Stomach (tissue), 4 donors: Measurements from ENCODE around the gene ZNF575.

Experiments used
- EP300 ChIP-seq: sonication (generic); formaldehyde crosslinking; IDR thresholded peaks from one replicate; pipeline ENCODE4 v1.6.1; 2017; ENCODE audit warnings: antibody characterized with exemption
- POLR2A ChIP-seq, 4 donors: fragments of 450-650 bp; IDR thresholded peaks; one replicate each; pipeline ENCODE4 v1.6.1; 2016; ENCODE audit warnings: antibody characterized with exemption in 4 of 4, control low read depth in 2 of 4, mild to moderate bottlenecking in 1 of 4, moderate library complexity in 1 of 4
- POLR2AphosphoS5 ChIP-seq, 3 donors: sonication (generic); formaldehyde crosslinking; IDR thresholded peaks; one replicate each; pipeline ENCODE4 v1.6.1; 2016; ENCODE audit warnings: antibody characterized with exemption in 3 of 3
- TF ChIP-seq, protein P1 (sequence below), 7 experiments: fragments of 450-650 bp in 4 of 7; fragments of 200-600 bp in 3 of 7; sonication (generic) in 3 of 7; IDR thresholded peaks; one replicate each; pipeline ENCODE4 v1.5.1; 2016 to 2019; ENCODE audit warnings: antibody characterized with exemption in 7 of 7, control low read depth in 2 of 7, mild to moderate bottlenecking in 1 of 7

DNA sequence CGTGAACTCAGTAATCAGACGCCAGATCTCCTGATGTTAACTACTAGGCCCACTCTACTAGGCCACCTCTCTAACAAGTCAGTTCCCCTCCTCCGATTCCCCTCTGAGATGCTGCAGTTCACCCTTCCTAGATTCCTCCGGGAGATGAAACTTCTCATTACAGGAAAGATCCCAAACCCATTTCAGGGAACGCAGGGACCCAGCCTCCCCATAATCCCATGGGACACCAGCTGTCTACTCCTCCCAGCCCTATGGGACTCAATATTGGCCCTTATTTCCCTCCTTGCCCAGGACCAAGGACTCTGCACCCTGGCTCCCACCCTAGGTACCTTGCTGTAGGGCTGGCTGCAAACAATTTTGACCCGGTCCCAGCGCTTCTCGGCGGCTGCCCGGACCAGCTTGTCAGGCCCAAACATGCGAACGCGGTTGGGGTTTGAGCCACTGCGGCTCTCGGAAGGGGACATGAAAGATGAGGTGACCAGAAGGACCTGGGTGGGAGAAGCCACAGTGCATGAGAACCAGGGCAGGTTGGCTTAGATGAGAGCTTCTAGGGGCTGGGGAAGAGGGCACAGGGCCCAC is 21.4 kb downstream of the ZNF575 start:
- TF ChIP-seq, protein P1, sequence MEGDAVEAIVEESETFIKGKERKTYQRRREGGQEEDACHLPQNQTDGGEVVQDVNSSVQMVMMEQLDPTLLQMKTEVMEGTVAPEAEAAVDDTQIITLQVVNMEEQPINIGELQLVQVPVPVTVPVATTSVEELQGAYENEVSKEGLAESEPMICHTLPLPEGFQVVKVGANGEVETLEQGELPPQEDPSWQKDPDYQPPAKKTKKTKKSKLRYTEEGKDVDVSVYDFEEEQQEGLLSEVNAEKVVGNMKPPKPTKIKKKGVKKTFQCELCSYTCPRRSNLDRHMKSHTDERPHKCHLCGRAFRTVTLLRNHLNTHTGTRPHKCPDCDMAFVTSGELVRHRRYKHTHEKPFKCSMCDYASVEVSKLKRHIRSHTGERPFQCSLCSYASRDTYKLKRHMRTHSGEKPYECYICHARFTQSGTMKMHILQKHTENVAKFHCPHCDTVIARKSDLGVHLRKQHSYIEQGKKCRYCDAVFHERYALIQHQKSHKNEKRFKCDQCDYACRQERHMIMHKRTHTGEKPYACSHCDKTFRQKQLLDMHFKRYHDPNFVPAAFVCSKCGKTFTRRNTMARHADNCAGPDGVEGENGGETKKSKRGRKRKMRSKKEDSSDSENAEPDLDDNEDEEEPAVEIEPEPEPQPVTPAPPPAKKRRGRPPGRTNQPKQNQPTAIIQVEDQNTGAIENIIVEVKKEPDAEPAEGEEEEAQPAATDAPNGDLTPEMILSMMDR (IDR thresholded peaks at IDR 0.05), result no peak
- no peak for TF ChIP-seq POLR2AphosphoS5 (IDR thresholded peaks at IDR 0.05)
- TF ChIP-seq EP300, result no peak
- TF ChIP-seq POLR2A (IDR thresholded peaks at IDR 0.05), result no peak
